GM18519 (cell line): ENCODE results near the gene CHL1.

Experiments
- ATAC-seq: cut with Tn5 transposase; IDR thresholded peaks from one replicate; pipeline ENCODE4 v1.9.1; 2021; ENCODE audit warnings: mild to moderate bottlenecking, moderate library complexity; ENCODE audit not compliant: unreplicated experiment, low FRiP score

CHL1 gene, protein sequence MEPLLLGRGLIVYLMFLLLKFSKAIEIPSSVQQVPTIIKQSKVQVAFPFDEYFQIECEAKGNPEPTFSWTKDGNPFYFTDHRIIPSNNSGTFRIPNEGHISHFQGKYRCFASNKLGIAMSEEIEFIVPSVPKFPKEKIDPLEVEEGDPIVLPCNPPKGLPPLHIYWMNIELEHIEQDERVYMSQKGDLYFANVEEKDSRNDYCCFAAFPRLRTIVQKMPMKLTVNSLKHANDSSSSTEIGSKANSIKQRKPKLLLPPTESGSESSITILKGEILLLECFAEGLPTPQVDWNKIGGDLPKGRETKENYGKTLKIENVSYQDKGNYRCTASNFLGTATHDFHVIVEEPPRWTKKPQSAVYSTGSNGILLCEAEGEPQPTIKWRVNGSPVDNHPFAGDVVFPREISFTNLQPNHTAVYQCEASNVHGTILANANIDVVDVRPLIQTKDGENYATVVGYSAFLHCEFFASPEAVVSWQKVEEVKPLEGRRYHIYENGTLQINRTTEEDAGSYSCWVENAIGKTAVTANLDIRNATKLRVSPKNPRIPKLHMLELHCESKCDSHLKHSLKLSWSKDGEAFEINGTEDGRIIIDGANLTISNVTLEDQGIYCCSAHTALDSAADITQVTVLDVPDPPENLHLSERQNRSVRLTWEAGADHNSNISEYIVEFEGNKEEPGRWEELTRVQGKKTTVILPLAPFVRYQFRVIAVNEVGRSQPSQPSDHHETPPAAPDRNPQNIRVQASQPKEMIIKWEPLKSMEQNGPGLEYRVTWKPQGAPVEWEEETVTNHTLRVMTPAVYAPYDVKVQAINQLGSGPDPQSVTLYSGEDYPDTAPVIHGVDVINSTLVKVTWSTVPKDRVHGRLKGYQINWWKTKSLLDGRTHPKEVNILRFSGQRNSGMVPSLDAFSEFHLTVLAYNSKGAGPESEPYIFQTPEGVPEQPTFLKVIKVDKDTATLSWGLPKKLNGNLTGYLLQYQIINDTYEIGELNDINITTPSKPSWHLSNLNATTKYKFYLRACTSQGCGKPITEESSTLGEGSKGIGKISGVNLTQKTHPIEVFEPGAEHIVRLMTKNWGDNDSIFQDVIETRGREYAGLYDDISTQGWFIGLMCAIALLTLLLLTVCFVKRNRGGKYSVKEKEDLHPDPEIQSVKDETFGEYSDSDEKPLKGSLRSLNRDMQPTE (N-terminal part only)

DNA sequence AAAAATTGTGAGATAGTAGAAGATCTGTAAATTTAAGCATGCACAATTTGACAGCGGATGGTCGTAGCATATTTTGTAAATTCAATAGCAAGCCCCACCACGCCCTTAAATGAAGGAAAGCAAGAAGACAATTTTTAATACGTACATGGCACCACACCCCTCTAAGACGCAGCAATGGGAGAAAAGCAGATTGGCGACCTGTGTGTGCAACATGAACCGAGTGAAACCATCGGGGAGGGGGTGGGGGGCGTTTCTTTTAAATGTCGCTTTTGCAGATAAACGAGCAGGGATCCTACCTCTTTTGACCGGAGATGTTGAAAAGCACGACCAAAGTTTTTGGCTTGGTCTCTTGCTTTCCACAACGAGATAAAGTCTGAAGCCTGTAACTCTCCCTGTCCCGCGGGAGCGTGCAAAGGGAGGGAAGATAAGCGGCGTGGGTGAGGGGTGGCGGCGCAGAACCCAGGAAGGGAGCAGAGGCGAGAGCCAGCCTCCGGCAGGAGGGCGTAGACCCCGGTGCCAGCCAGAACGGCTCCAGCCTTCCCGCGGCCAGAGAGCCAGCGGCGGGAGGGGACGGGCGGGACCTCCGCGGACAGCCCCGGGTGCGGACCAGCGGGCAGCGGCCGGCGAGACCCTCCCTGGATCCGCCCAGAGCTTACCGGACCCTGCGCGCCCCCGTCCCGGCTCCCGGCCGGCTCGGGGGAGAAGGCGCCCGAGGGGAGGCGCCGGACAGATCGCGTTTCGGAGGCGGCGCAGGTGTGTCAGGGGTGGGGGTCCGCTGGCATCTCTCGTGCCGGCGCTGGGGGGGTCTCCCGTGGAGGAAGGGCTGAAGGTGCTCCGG is at the start of gene CHL1:
Gene CHL1, plus strand, starts transcription at position 453 of the 838 bp plus-strand sequence. CDS start 123,014 bp downstream, outside the sequence.
- ATAC-seq = no peak

DNA sequence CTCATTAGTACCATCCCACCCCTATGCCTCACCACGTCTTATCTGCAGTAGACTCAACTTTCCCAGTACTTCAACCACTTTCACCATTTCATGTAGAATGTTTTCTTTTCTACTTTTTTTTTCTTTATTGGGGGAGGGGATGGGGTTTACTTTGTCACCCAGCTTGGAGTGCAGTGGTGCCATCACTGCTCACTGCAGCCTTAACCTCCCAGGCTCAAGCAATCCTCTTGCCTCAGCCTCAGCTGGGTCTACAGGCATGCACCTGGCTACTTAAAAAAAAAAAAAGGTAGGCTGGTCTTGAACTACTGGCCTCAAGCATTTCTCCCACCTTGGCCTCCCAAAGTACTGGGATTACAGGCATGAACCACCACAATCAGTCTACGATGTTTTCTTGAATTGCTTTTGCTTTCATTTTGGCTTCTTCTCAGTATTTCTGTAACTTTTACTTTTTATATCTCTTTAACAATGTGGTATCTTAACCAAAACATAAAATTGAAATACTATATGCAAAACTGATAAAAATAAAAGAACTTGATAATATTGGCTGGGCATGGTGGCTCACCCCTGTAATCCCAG is 44.9 kb upstream of the CHL1 start:
- no peak for ATAC-seq

DNA sequence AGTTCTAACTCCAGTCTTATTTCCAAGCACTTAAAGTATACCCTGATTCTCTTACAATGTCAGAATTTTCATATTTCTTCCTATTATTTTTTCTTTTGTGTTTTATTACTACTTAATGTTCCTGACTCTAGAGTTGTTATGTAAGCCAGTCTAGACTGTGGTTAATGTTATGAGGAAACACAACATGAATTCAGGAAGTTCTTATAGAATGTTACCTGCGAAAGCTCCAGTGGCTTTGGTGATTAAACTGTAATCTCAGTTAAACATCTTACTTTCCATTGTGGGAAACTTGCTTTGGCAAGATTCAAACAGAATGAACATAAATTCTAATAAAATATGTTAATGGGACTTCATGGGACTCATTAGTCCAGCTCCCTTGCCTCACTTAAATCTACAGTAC is 36.6 kb upstream of the CHL1 start:
- no peak for ATAC-seq

DNA sequence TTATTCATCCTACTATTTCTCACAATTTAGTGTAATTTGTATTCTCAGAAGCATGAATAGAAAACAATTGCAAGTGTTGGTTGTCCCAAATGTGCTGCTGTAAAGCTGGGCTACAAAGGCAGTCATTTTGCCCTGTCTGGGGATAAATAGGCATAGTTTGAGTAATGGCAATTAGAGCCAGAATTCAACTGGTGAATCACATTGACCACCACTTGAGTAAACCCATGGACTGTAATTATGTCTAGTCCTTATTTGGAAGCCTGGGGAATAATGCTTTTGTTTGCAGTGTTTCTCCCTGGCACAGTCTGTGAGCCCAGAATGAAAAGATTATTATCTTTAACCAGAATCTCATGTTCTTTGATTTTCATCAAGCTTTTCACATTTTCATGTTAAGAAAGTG is 30.5 kb upstream of the CHL1 start:
- no peak for ATAC-seq

DNA sequence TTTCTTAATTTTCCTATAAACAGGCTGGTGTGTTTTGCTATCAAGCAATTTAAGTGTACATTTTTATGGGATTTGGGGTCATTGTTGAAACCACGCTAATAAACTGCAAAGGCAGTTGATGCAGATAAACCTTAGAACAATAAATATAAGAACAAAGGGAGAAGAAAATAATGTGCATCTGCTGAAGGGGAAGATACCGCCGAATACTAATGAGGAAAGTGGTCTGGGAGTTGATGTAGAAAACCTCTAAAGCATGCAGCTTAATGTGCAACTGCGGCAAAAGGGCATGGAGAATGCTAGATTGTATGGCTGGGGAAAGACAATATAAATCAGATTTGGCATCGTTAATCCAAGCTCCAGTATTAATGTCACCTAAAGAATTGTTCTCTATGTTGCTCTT is 29.8 kb upstream of the CHL1 start:
- ATAC-seq = no peak

DNA sequence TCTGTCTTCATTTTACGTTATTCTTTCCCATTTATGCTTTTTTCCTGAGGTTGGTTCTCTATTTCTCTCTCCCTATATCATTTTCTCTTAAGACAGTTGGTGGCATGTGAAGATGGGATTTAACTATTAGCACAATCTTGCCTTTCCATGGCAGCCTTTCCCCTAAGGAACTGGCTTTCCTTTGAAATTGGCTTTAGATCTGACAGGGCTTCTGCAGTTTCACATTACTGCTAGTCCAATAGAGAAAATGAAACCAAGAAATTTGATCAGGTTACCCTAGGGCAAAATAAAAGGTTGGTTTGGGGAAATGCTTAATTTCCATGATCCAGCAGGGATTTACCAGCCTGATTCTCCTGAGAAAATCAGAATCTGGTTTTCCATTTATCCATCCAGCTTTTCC is 22.7 kb upstream of the CHL1 start:
- peak; percentile 64 for ATAC-seq

DNA sequence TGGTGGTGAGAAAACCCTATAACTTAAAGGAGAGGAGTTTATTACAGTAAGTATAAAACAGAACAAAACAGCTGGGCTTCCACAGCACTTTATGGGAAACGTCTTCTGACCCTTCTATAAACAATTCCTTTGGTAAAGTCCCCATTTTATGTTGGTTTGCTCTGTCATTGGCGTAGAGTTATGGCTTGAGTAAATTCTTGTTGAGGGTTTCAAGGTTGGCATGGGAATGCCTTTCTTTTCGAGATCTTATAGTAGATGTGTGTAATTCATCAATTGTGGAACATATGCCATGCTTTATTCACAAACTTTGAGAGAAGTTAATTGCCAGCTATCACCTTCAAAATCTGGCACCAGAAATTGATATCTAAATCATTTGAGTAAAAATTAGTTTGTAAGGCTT is 11.6 kb upstream of the CHL1 start:
- ATAC-seq = no peak

DNA sequence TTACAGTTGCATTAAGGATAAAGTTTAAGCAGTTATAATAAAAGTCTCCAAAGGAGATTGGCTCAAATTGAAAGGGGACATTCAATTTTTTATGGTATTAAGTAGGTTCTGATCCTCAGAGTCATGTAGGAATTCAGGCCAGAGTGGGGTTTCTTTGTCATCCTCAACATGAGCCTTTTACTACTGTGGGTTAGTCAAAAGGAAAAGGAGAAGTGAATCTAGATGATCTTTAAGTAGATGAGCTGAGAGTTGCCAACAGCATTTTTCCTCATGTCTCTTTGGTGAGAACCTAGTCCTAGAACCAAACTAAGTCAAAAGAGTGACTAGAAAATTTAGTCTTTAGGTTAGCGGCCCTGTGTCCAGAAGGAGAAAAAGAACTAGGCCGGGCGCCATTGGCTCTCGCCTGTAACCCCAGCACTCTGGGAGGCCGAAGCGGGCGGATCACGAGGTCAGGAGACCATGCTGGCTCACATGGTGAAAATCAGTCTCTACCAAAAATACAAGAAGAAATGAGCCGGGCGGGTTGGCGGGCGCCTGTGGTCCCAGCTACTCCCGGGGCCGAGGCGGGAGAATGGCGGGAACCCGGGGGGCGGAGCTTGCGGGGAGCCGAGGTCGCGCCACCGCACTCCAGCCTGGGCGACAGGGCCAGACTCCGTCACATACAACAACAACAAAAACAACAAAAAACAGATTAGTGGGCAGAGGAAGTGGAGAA is 4.2 kb upstream of the CHL1 start:
- peak; percentile 95 for ATAC-seq

DNA sequence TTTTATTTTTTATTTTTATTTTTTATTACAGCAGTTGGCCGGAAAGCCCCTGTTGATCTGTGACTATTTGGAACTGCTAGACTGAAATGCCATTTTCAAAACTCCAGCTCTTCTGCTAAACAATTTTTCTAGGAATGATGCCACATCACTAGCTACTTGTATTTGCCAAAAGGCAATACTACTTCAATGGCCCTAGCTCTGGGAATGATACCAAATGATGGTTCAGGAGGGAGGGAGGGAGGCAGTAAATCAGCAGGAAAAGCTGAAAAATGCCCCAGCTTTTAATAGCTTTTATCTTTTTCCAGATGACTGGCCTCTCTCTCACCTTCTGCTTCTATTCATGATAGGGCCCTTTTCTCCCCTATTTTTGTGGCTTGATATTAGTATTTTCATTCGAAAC is 2.6 kb upstream of the CHL1 start:
- no peak for ATAC-seq

DNA sequence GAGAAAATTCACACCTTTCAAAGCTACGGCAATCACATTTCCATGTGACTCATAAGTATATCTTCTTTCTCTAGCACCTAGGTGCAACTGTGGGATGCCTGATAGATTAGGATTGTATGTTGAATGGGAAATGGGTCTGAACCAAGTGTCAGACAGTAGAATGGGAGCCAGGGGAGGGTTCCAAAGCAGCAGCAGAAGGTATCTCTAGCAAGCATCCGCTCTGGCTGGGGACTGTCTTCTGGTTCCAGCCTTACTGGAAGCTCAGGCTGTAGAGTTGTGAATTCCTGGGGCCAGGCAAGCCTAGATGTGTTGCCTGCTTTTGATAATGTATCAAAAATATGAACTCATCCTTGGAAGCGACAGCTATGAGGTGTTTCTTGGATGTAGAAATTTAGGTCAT is 2.1 kb upstream of the CHL1 start:
- no peak for ATAC-seq

DNA sequence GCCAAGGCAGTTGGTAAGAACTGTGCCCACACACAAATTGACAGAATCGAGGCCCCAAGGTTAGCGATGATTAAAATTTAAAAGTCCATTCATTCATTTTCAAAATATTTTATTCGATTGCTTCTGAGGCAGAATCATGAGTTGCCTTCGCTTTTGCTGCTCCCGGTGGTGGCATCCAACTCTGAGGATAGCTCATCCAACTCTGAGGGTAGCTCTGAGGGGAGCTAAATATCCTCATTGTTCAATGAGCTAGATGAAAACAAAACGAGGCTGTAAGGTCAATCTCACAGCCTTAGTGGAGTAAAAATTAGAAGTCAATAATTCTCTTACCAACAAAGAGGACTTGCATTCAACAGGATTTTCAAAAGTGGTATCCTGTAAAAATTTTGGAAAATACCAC is 897 bp upstream of the CHL1 start:
- ATAC-seq = no peak

DNA sequence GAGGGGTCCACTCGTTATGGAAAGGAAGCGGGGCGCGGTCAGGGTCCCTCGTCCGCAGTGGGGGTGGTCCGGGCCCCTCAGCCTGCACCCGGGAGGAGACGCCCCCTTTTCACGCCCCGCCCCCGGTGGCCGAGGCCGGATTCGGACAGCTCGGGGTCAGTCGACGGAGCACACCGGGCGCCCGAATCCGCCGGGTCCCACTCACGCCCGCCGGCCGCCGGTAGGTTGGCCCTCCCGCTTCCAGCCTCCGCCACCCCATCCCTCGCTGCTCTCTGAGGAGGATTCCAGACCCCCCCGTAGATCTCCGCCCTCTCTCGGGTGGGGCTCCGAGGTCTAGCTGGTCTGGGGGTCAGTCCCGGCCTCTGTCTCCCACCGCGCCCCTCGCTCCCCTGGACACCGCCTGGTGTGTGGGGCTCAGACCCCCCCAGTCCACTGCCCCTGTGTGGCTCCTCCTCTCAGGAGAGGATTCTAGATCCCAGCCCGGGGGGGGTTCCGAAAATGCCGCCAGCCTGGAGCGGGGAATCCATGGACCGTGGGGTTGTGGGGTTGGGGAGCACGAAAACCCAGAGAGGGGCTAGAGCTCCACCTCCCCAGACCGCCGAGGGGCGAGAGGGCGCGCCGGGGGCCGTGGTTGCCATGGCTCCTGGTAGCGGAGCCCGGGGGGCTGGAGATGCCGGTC is 725 bp downstream of the CHL1 start:
- ATAC-seq = no peak

DNA sequence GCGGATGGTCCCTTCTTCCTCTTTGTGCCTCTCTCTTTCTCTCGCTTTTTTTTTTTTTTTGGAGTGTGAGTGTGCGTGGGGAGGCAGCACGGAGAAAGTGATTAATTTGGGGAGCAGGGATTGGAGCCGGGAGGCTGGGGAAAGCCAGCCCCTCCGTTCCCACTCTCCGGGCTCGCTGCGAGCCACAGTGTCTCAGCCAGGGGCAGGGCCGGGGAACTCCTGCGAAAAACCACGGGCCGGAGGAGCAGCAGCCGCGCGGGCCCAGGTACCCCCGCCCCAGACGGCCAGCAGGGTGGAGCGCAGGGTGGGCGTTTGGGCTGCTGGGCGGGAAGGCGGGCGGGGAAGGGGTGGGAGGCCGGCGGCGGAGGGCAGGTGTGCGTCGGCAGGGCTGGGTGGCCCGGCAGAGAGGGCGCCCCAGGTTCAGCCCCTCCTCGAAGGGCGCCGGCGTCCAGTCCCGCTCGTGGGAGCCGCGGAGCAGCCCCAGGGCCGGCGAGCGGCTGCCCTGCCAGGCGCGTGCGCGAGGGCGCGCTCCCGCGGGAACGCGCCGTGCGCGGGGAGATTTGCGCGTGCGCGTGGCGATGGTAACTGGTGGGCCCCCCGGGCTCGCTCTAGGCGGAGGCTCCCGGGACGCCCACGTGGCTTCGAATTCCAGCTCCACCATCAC is 1.4 kb downstream of the CHL1 start:
- ATAC-seq = no peak

DNA sequence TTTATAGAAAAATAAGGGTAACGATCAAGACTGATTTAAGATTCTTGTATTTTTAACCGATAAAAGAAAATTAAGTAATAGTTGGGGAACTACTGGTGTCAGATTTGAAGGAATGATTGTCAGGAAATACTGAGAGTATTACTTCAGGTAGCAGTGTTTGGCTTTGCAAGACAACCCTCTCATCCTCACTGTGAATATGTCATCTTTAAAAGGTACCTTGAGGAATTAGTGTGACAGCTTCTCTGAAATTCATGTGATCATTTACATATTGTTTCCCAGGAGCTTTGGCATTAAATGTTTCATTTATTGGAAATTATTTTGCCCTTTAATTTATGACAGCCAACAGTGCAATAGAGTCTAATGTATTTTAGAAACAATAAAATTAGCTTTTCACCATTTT is 3.3 kb downstream of the CHL1 start:
- no peak for ATAC-seq

DNA sequence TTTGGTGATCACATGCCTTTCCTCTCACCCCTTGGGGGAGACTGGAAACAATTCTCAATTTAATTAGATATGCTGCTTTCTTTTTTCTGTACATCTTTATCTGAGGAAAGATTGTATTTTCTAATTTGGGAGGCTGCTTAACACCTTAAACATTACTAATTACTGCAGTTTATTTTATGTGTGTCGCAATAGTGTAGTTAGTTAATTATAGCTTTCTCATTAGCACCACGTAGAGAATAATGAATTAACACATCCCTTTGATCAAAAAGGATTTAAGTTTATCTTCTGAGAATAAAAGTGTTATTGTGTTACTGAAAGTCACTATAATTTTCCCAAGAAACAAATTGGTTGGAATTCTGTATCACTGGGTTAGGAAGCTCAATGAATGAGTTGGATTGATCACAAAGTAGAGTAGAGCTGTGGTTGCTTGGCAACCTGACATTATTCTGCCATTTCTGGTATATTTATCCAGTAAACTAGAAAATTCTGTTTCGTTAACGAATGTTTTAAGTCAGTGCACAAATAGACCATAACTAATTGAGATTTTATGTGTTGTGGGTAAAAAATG is 4.3 kb downstream of the CHL1 start:
- ATAC-seq = no peak

DNA sequence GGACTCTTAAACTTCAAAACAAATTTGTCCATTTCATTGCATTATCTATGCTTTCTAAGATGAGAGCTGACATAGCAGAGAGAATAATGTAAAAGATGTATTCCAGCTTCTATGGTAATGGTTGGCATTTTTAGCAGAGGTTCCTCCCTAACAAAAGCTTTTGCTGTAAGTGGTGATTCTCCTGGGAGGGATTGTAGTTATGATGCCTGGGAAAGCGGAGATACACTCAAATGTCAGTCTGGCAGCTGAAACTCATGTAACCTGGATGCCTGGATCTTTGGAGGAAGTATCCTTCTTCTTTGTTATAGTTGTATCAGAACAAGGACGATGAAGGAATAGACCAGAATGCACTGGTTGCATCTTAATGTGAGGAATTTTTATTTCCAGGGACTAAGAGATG is 7.5 kb downstream of the CHL1 start:
- no peak for ATAC-seq

DNA sequence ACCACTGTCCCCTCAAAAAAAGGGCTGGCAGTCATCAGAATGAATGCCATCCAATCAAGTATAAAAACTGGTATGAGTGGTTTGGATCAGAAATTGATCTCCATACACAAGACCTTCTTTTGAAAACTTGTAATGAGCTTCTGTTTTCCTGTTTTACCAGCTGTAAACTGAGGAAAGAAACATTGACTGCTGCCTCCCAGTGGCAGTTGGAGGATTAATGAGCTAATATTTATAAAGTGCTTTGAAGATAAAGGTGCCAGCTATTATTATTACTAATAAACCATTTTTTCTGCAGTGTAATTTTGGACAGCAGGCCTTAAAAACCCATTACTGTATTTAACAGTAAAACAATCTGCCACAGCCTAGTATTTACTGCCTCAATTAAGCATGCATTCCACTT is 11.4 kb downstream of the CHL1 start:
- ATAC-seq = no peak

DNA sequence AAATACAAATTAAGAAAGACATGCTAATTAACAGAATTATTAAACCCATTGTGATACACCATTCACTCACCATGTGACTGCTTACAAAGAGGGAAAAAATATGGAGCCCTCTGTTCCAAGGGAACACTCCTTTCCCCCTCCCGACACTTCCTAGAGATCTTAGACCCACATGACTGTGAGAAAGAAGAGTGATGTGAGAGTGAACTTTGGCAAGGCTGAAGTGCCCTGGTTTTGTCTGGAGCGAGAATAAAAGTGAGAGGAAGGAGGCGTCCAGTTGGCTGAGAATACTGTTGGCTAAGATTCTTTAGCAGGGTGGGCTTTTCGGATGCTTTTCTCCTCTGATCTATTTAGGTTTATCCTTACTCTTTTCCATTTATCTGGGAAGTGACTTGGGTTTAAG is 14.1 kb downstream of the CHL1 start:
- ATAC-seq = no peak
